Umbilical cord (tissue), 2 donors: ENCODE results near the gene KCNAB1. TPM values are rescaled to one million over a fixed set of nuclear protein-coding genes. Genes with fewer than 3 reads are reported as not detected.
"Not testable (repeated sequence)": the region's sequence is repeated elsewhere in the genome, so short reads cannot be mapped to it uniquely, and the experiment has no call there.

Experiments
- DNase-seq: peaks from one replicate; pipeline ENCODE4 v3.0.0-alpha.2; 2015; ENCODE audit warnings: low spot score
- total RNA-seq: library from RNA; depleted of rRNA; stranded (reverse); fragments of >200 nt; gene quantifications from one replicate; pipeline ENCODE4 v1.2.3, GENCODE V29; 2014; ENCODE audit warnings: low replicate concordance; ENCODE audit not compliant: insufficient read depth

Gene KCNAB1
- 0.72 TPM for total RNA-seq

- no peak for DNase-seq
These were observed at the start of gene KCNAB1 for GRCh38 chr3:156120528-156121251. TSS of gene KCNAB1 (plus strand) at chr3:156120578.

- DNase-seq = no peak
These were observed 49.3 kb upstream of the KCNAB1 start for GRCh38 chr3:156071031-156071430.

GRCh38 chr3:156072950-156073657 is 47.3 kb upstream of the KCNAB1 start:
- not testable (repeated sequence) for DNase-seq

GRCh38 chr3:156090126-156090525 is 30.3 kb upstream of the KCNAB1 start:
- DNase-seq = no peak

- DNase-seq = no peak
These were observed 26.4 kb upstream of the KCNAB1 start for GRCh38 chr3:156093964-156094363.

- no peak for DNase-seq
These were observed 26.0 kb upstream of the KCNAB1 start for GRCh38 chr3:156094391-156094790.

- not testable (repeated sequence) for DNase-seq
These were observed 24.7 kb upstream of the KCNAB1 start for GRCh38 chr3:156095652-156096051.

- no peak for DNase-seq
These were observed 21.8 kb upstream of the KCNAB1 start for GRCh38 chr3:156098437-156099035.

- DNase-seq = not testable (repeated sequence)
These were observed 21.0 kb upstream of the KCNAB1 start for GRCh38 chr3:156099348-156099747.

GRCh38 chr3:156099984-156100383 is 20.4 kb upstream of the KCNAB1 start:
- DNase-seq = not testable (repeated sequence)

GRCh38 chr3:156102267-156102931 is 18.0 kb upstream of the KCNAB1 start:
- no peak for DNase-seq

- DNase-seq = no peak
These were observed 13.5 kb upstream of the KCNAB1 start for GRCh38 chr3:156106721-156107373.

GRCh38 chr3:156107504-156107903 is 12.9 kb upstream of the KCNAB1 start:
- no peak for DNase-seq

GRCh38 chr3:156108616-156109015 is 11.8 kb upstream of the KCNAB1 start:
- no peak for DNase-seq

- DNase-seq = no peak
These were observed 10.4 kb upstream of the KCNAB1 start for GRCh38 chr3:156109989-156110388.

- DNase-seq = no peak
These were observed 6.1 kb downstream of the KCNAB1 start for GRCh38 chr3:156126467-156126866.

GRCh38 chr3:156131241-156131640 is 10.9 kb downstream of the KCNAB1 start:
- no peak for DNase-seq

GRCh38 chr3:156131799-156132198 is 11.4 kb downstream of the KCNAB1 start:
- no peak for DNase-seq

- no peak for DNase-seq
These were observed 11.9 kb downstream of the KCNAB1 start for GRCh38 chr3:156132313-156132712.

- no peak for DNase-seq
These were observed 12.7 kb downstream of the KCNAB1 start for GRCh38 chr3:156133076-156133475.

- DNase-seq = no peak
These were observed 15.7 kb downstream of the KCNAB1 start for GRCh38 chr3:156135921-156136638.
